Caco-2 (cell line): ENCODE data around the gene ARHGAP18. TPM values are rescaled to one million over a fixed set of nuclear protein-coding genes. Genes with fewer than 3 reads are reported as not detected.
A peak's percentile ranks its signal among the peaks of the same experiment; 100 is the strongest.

Experiments used
- BruUV-seq: library from RNA; stranded (reverse); fragments of 400-500 nt; replicated peaks from 2 replicates; lab custom pipeline; 2021; lab: Mats Ljungman, UMichigan
- CTCF ChIA-PET: fragments of 300-600 bp; sonication (Branson Sonifier 250); formaldehyde crosslinking; loops from one replicate; lab custom pipeline; 2022; ENCODE audit warnings: antibody characterized with exemption; lab: Charles Lee
- POLR2A ChIA-PET: fragments of 300-600 bp; sonication (Branson Sonifier 250); formaldehyde crosslinking; loops from one replicate; lab custom pipeline; 2022; ENCODE audit warnings: antibody characterized with exemption; lab: Charles Lee
- DNase-seq, 2 experiments: peaks; one replicate each; pipeline versions ENCODE4 v3.0.0 to v3.0.0-alpha.2; 2020 to 2022
- H3K27me3 ChIP-seq: replicated peaks from 2 replicates; pipeline ENCODE4 v1.6.0; 2011; ENCODE audit warnings: low read length; ENCODE audit not compliant: control insufficient read depth, insufficient read depth
- H3K36me3 ChIP-seq: 2 replicates; pipeline ENCODE4 v1.5.1; 2011; ENCODE audit warnings: low read length; ENCODE audit not compliant: control insufficient read depth, insufficient read depth
- H3K4me1 ChIP-seq: fragments of 250-450 bp; sonication (Bioruptor Pico); 2 replicates; pipeline ENCODE4 v1.5.1; 2020; ENCODE audit warnings: mild to moderate bottlenecking
- H3K4me3 ChIP-seq: 2 replicates; pipeline ENCODE4 v1.5.1; 2011; ENCODE audit warnings: low read depth, mild to moderate bottlenecking, control low read depth, low read length
- H3K9me3 ChIP-seq: fragments of 250-450 bp; sonication (Bioruptor Pico); 2 replicates; pipeline ENCODE4 v1.5.1; 2020; ENCODE audit warnings: mild to moderate bottlenecking, moderate library complexity
- H3K27ac Mint-ChIP-seq: one replicate; pipeline ENCODE4 v1.8.0; 2022; ENCODE audit warnings: mixed read lengths; ENCODE audit not compliant: unreplicated experiment
- H3K27me3 Mint-ChIP-seq: one replicate; pipeline ENCODE4 v1.8.0; 2022; ENCODE audit warnings: mixed read lengths; ENCODE audit not compliant: insufficient read depth, unreplicated experiment
- H3K36me3 Mint-ChIP-seq: one replicate; pipeline ENCODE4 v1.8.0; 2022; ENCODE audit warnings: mild to moderate bottlenecking, mixed read lengths; ENCODE audit not compliant: insufficient read depth, unreplicated experiment
- H3K4me1 Mint-ChIP-seq: one replicate; pipeline ENCODE4 v1.8.0; 2022; ENCODE audit warnings: low read depth, mixed read lengths; ENCODE audit not compliant: unreplicated experiment
- H3K4me3 Mint-ChIP-seq: one replicate; pipeline ENCODE4 v1.8.0; 2022; ENCODE audit warnings: mild to moderate bottlenecking, moderate library complexity, mixed read lengths; ENCODE audit not compliant: unreplicated experiment
- H3K9me3 Mint-ChIP-seq: one replicate; pipeline ENCODE4 v1.8.0; 2022; ENCODE audit warnings: mixed read lengths; ENCODE audit not compliant: unreplicated experiment
- CTCF ChIP-seq, 2 experiments: fragments of 200-600 bp in 1 of 2; IDR thresholded peaks; 1 replicate in 1 of 2; 2 replicates in 1 of 2; pipeline versions ENCODE4 v1.5.1 to v1.8.0; 2011 to 2022; ENCODE audit warnings: antibody characterized with exemption in 1 of 2, control low read depth in 1 of 2, inconsistent platforms in 1 of 2, low read depth in 1 of 2, low read length in 1 of 2, mild to moderate bottlenecking in 1 of 2, moderate library complexity in 1 of 2; ENCODE audit not compliant: insufficient read depth in 1 of 2, severe bottlenecking in 1 of 2, unreplicated experiment in 1 of 2
- intact Hi-C: fragments of 100-400 bp; cut with micrococcal nuclease; formaldehyde crosslinking; loops from one replicate; pipeline ENCODE4 v1.10.0; 2022; ENCODE audit not compliant: unreplicated experiment
- total RNA-seq: library from RNA; stranded (reverse); gene quantifications from 2 replicates; pipeline ENCODE4 v1.2.3, GENCODE V29; 2022

ARHGAP18 gene
- total RNA-seq, 1 experiment from 2014 or later = 15.0 TPM

DNA sequence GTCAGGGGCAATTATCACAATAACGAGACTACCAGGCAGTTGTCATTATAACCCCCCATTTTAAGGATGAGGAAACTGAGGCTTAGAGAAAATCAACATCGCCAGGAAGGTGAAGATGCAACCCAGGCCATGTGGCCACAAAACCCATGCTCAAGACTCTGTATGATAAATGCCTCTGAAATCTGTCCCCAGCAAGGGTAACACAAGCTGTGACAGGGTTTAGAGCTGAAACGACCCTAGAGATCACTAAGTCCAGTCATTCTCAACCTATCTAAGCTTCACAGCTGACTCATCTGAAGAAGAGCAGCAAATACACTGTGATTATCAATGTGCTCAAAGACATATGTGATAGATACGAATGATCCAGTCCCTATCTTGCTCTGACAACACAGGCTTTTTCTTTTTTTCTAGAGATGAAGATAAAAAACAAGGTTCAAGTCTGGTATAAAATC is 47.0 kb downstream of the ARHGAP18 start:
- intact Hi-C loops = loop anchor here (10.0 kb wide), 1 partner anchor 158 kb away; no protein-coding TSS in a partner anchor
- no TSS peak for BruUV-seq
- CTCF ChIA-PET = no interaction called here
- peaks cover 39% of the 10 kb centered on the region for H3K4me1 ChIP-seq
- H3K4me3 ChIP-seq = no peak overlapping the region
- DNase-seq = no peak
- POLR2A ChIA-PET = no interaction called here
- Mint-ChIP-seq H3K27ac (no peak overlapping the region), H3K36me3 (peaks cover 5% of the 10 kb centered on the region), H3K4me3 (no peak overlapping the region), H3K27me3 (no peaks in the 10 kb centered on the region), H3K4me1 (peaks cover 36% of the 10 kb centered on the region), H3K9me3 (peaks cover 6% of the 10 kb centered on the region)
- no peak for TF ChIP-seq CTCF (IDR thresholded peaks at IDR 0.05; ENCODE audit: insufficient read depth in 1 of 2, low read depth in 1 of 2, low read length in 1 of 2, severe bottlenecking in 1 of 2, unreplicated experiment in 1 of 2)
- no peaks in the 10 kb centered on the region for H3K36me3 ChIP-seq
- H3K27me3 ChIP-seq = no peaks in the 10 kb centered on the region
- no peaks in the 10 kb centered on the region for H3K9me3 ChIP-seq

- Histone ChIP-seq H3K27me3 (no peaks in the 10 kb centered on the region), H3K4me3 (no peak overlapping the region), H3K9me3 (no peaks in the 10 kb centered on the region), H3K36me3 (no peaks in the 10 kb centered on the region), H3K4me1 (peaks cover 39% of the 10 kb centered on the region)
- H3K27ac Mint-ChIP-seq = peak overlapping the region; percentile 77
- no peaks in the 10 kb centered on the region for H3K27me3 Mint-ChIP-seq
- H3K4me3 Mint-ChIP-seq = peak overlapping the region; percentile 35
- H3K36me3 Mint-ChIP-seq = peaks cover 5% of the 10 kb centered on the region
- H3K4me1 Mint-ChIP-seq = peaks cover 36% of the 10 kb centered on the region
- ChIA-PET CTCF (no interaction called here), POLR2A (no interaction called here)
- DNase-seq = no peak
- intact Hi-C loops = loop anchor here (10.0 kb wide), 1 partner anchor 158 kb away; no protein-coding TSS in a partner anchor
- no peak for TF ChIP-seq CTCF (IDR thresholded peaks at IDR 0.05; ENCODE audit: insufficient read depth in 1 of 2, low read depth in 1 of 2, low read length in 1 of 2, severe bottlenecking in 1 of 2, unreplicated experiment in 1 of 2)
- no TSS peak for BruUV-seq
- H3K9me3 Mint-ChIP-seq = peaks cover 6% of the 10 kb centered on the region
Observed at GRCh38 chr6:129662406-129662766, 47.6 kb downstream of the ARHGAP18 start.

DNA sequence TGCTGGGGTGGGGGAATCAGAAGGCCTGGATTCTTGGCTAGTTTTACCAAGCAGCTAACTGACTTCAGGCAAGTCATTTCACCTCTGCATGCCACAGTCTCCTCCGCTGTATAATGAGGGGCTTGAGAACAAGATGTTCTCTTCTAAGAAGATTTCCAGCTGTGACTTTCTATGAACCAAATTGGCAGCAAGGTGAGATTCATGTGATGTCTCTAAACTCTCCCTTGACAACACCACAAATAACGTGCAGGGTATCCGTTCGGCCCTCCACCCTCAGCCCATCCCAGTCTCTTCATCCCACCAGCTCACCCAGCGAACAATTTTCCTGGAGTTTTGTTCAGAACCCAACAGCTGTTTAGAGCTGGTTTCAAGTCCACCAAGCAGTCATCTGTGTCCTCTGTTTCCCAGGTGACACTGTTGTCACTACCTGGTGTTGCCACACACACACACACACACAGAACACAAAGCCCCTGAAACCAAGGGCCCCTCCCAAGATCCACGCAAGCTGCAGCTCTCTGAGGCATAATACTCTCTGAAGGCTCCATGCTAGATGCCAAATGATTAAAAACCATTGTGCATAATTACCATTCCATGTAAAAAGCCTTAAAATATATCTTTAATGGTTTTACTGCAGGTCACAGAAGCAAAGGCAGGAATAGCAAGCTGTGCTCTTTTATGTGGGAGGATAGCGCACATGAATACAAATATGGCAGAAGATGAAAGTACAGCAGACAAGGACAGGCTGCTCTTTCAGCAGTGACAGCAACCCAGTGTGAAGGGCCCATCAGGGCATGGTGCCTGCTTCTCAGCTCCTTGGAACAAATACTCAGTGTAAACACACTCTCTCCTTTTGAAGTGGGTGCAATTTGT is 48.2 kb downstream of the ARHGAP18 start:
- intact Hi-C loops = loop anchor here (10.0 kb wide), 1 partner anchor 157 kb away; no protein-coding TSS in a partner anchor
- no peak for DNase-seq
- no peaks in the 10 kb centered on the region for H3K27me3 ChIP-seq
- Mint-ChIP-seq H3K27ac (peak overlapping the region; percentile 77), H3K9me3 (peaks cover 6% of the 10 kb centered on the region), H3K36me3 (peaks cover 5% of the 10 kb centered on the region), H3K27me3 (no peaks in the 10 kb centered on the region), H3K4me3 (peak overlapping the region; percentile 35), H3K4me1 (peaks cover 36% of the 10 kb centered on the region)
- H3K4me3 ChIP-seq = no peak overlapping the region
- CTCF ChIA-PET = interaction anchor here (1.1 kb wide), 1 partner anchor 34 kb away, joined by 3 read pairs; no protein-coding TSS in a partner anchor
- BruUV-seq = no TSS peak
- peaks cover 39% of the 10 kb centered on the region for H3K4me1 ChIP-seq
- no peak for TF ChIP-seq CTCF (IDR thresholded peaks at IDR 0.05; ENCODE audit: insufficient read depth in 1 of 2, low read depth in 1 of 2, low read length in 1 of 2, severe bottlenecking in 1 of 2, unreplicated experiment in 1 of 2)
- POLR2A ChIA-PET = interaction anchor here (0.6 to 0.7 kb wide), 2 partner anchors 18 to 1308 kb away, joined by 3 to 7 read pairs; no protein-coding TSS in a partner anchor
- H3K36me3 ChIP-seq = no peaks in the 10 kb centered on the region
- no peaks in the 10 kb centered on the region for H3K9me3 ChIP-seq
